GM15510 (cell line): ENCODE measurements around the gene MYO15B.

Source experiments
- POLR2A ChIP-seq: IDR thresholded peaks from 3 replicates; pipeline ENCODE4 v1.6.1; 2011; ENCODE audit warnings: borderline replicate concordance; ENCODE audit not compliant: insufficient read length; ENCODE audit errors: extremely low read depth

The MYO15B gene

DNA sequence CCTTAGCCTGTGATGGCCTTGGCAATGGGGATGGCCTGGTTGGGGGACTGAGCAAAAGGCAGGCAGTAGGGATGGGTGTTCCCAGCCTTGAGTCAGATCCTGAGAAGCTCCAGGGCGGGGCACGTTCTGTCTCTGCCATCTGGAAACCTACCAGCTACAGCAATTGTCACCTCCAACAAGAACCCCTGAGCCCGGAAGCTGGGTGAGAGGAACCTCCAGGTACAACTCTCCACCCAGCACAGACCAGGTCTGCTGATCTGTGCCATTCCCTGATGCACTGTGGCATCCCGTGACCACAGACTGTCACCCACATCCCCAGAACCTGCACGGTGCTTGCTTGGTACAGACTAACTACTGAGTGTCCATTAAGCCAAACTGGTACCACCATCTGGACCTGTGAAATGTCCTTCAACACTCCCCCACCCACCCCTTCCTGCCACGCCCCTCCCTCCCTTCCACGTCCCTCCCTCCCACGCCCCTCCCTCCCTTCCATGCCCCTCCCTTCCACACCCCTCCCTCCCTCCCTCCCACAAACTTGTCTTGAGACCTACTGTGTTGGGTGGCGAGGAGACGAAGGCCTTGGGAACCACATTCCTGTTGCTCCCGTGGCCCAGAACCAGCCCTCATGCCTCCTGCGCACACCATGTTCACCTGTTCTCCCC lies 16.6 kb downstream of the MYO15B start:
- TF ChIP-seq POLR2A: no peak

DNA sequence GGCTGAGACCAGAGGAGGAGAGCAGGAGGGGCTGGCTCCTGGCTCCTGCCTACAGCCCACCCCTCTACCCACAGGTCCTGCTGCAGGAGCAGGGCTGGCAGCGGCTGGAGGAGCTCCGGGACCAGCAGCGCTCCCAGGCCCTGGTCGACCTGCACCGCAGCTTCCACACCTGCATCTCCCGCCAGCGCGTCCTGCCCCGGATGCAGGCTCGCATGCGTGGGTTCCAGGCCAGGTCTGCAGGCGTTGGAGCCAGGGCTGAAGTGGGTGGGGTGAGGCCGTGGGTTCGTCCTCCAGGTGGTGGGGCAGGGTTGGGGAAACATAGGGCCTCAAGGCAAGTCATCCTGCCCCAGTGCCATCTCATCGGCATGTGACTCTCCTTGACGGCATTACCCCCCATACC lies 18.2 kb downstream of the MYO15B start:
- TF ChIP-seq POLR2A: no peak

DNA sequence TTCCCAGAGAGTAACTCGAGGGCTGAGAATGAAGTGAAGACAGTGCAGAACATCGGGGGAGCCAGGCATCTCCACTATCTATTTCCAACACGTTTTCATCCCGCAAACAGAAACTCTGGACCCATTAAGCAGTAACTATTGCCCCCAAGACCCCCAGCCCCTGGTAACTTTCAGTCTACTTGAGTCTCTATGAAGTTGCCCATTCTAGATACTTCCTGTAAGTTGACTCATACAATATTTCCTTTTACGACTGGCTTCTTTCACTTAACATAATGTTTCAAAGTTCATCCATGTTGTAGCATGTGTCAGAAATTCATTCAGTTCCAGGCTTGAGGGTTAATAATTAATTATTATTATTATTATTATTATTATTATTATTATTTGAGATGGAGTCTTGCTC lies 19.5 kb downstream of the MYO15B start:
- no peak for TF ChIP-seq POLR2A

DNA sequence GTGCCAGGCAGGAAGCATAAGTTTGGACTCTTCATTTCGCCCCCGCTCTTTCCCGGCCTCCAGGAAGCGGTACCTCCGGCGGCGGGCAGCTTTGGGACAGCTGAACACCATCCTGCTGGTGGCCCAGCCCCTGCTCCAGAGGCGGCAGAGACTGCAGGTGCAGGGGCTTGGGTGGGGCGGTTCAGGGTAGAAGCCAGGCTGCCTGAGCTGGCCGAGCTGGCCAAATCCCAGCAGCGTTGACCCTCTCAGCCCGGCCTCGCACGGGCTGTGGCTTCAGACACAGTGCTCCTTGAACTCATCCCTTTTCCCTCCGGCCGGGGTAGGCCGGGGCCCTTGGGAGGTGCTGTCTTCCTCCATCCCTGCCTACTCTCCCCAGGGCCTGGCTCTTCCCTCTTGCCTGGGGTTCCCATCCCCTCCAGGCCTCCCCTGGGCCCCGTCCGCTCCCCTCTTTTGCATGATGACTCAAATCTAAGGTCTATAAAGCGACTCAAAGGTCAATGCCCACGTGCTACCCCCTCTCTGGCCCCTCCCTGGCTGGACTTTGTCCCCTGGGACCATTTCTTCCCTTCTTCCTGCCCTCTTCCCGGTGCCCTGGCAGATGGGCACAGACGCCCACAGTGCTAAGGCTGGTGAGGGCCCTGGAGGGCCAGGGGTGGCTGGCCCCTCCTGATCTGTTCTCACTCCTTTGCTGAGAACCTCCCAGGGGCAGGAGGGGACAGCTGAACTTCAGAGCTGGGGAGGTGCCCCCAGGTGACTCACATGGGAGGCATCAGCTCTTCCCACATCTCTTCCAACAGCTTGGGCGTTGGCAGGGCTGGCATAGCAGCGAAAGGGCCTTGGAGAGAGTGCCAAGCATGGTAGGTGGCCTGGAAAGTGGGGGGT lies 22.7 kb downstream of the MYO15B start:
- TF ChIP-seq POLR2A: no peak

DNA sequence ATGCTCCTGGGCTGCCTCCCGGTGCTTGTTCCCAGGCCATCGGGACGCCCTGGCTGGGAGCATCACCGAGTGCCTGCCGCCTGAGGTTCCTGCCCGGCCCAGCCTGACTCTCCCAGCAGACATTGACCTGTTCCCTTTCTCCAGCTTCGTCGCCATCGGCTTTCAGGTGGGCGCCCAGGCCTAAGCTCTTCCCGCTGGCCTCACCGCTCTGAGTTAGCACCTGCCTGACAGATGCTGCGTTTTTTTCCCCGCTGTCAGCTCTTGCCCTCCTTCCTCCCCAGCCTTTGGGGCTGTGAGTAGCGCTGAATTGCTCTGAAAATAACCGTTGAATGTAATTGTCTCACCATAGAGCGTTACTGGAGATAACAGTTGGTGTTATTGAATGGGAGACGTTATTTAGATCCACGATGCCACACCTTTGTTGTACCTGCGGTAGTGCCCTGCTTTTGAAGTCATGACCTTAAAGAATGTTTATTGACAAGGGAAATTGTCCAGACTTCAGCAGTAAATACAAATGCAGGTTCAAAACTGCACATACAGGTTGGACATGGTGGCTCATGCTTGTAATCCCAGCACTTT lies 24.3 kb downstream of the MYO15B start:
- TF ChIP-seq POLR2A: no peak

DNA sequence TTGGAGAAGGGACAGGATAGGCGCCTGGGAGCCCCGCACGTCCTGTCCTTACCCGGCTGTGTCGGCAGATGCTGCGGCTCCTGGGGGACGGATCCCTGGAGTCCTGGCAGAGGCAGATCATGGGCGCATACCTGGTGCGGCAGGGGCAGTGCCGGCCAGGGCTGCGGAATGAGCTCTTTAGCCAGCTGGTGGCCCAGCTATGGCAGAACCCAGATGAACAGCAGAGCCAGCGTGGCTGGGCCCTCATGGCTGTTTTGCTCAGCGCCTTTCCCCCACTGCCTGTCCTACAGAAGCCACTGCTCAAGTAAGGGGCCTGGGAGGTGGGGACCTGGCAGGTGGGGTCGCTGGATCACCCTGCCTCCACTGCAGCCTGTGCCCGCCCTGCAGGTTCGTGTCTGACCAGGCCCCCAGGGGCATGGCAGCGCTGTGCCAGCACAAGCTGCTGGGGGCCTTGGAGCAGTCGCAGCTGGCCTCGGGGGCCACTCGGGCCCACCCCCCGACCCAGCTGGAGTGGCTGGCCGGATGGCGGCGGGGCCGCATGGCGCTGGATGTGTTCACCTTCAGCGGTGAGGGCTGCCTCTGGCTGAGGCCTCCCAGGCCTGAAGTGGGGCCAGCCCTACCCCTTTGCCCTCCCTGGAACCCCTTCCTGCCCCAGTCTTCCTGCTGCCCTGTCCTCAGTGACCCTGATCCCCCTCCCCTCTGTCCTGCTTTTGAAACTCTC lies 25.5 kb downstream of the MYO15B start:
- TF ChIP-seq POLR2A: no peak

DNA sequence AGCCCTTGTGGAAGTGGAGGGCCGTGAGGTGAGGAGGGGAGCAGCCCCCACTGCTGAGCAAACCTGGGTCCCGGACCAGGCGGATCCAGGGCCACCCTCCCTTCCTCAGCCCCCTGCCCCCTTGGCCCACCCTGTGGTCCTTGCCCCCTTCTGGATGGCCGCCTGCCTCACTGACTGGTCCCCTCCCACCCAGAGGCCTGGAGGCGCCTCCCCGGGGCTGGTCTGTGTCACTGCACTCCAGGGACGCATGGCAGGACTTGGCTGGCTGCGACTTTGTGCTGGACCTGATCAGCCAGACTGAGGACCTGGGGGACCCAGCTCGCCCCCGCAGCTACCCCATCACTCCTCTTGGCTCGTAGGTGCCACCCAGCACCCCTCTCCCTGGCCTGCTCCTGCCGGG lies 26.4 kb downstream of the MYO15B start:
- no peak for TF ChIP-seq POLR2A

DNA sequence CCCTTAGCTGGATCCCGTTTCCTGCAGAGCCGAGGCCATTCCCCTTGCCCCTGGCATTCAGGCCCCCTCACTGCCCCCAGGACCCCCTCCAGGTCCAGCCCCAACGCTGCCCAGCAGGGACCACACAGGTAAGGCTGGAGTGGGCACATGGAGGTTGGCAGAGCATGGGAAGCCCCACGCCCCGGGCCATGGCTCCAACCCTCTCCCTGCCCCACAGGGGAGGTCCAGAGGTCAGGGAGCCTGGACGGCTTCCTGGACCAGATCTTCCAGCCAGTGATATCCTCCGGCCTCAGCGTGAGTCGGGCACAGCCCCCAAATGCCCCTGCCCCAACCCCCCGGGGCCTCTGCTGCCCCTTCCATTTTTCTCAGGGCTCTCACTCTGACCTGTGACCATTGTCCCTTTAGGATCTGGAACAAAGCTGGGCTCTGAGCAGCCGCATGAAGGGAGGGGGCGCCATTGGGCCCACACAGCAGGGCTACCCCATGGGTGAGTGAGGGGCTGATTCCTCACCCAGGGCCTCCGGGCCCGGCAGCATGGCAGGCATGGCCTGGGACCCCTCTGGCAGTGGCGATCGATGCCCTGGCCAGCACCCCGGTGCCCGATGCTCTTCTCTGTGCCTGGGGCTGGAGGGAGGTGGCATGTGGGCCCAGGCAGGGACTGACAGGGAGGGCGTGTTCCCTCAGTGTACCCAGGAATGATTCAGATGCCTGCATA lies 27.1 kb downstream of the MYO15B start:
- TF ChIP-seq POLR2A: no peak

DNA sequence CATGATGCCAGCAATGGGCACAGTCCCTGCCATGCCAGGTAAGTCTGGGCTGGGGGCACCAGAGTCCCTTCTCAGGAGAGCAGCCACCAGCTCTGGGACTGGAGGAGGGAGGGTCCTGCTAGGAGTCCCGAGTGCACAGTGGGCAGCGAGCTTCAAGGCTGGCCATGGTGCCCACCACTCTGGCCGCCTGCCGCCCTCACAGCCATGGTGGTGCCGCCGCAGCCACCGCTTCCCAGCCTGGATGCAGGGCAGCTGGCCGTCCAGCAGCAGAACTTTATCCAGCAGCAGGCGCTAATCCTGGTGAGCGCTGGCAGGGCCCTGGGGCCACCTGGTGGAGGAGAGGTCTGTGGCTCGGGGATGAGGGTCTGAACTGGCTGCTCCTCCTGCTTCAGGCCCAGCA lies 27.7 kb downstream of the MYO15B start:
- TF ChIP-seq POLR2A: no peak

DNA sequence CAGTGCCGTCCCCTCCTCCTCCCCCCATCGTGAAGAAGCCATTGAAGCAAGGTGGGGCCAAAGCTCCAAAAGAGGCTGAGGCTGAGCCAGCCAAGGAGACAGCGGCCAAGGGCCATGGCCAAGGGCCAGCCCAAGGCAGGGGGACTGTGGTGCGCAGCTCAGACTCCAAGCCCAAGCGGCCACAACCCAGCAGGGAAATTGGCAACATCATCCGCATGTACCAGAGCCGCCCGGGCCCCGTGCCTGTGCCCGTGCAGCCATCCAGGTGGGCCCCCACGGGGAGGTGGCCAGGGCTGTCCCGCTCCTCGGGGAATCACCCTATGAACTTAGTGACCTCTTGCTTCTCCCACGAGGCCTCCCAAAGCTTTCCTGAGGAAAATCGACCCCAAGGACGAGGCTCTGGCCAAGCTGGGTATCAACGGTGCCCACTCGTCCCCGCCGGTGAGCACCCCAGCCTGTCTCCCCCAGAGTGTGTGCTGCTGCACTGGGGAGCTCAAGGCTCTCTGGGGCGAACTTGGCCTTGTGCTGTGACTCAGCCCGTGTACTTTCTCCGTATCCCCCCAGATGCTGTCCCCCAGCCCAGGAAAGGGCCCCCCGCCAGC lies 29.0 kb downstream of the MYO15B start:
- TF ChIP-seq POLR2A: no peak

DNA sequence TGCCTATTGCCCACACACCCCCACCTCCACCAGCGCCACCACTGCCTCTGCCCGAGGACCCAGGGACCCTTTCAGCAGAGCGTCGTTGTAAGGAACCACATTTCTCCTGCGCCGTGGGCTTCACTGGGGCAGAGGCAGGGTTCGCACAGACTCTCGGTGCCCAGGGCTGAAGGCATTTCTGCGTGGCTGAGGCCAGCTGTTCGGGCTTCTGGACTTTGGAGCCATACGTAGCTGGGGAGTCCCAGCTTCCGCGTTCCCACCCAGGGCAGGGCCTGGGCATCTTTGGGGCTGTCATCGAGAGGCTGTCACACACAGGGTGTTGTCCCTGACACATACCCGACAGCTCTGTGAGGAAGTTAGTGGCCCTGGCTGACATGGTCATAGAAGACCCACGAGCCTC lies 29.6 kb downstream of the MYO15B start:
- TF ChIP-seq POLR2A: no peak

DNA sequence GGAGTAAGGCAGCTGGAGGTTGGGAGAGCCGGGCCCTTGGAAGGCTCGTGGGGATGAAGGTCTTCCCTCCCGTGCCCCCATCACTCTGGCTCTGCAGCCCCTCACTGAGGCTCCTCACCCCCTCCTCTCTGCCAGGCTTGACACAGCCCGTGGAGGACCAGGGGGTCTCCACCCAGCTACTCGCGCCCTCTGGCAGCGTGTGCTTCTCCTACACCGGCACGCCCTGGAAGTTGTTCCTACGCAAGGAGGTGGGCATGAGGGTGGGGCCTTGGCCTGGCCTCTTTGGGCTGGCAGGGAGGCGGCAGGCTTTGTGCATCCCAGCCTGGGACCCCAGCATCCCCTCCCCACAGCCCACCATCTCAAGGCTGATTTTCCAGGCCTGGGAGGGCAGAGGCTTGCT lies 30.1 kb downstream of the MYO15B start:
- TF ChIP-seq POLR2A: no peak

DNA sequence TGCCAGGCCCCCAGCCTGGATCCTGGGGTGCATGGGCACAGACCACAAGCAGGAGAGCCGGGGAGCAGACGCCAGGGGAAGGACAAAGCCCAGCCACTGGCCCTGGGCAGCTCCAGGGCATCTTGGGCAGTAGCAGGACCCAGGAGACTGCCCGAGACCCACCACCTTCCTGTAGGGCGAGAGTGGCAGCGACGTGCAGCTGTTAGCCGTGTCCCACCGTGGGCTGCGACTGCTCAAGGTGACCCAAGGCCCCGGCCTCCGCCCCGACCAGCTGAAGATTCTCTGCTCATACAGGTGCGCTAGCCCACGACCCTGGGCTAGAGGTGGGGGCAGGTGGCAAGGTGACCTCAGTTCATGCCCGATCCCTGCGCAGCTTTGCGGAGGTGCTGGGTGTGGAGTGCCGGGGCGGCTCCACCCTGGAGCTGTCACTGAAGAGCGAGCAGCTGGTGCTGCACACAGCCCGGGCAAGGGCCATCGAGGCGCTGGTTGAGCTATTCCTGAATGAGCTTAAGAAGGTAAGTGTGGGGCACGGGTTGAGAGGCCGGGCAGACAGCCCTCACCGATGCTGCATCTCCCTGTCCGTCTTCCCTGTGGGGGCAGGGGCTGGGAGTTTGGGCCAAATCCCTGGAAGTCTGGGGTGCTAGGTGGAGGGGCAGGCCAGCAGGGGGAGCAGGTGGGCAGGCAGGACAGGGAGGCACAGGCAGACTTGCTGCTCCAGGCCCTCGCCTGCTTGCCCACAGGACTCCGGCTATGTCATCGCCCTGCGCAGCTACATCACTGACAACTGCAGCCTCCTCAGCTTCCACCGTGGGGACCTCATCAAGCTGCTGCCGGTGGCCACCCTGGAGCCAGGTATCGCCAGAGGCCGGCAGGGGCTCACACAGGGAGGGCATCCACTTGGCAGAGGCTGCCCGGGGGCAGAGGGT lies 32.2 kb downstream of the MYO15B start:
- TF ChIP-seq POLR2A: no peak
